ENCODE measurements around the gene ABHD11.

DNA sequence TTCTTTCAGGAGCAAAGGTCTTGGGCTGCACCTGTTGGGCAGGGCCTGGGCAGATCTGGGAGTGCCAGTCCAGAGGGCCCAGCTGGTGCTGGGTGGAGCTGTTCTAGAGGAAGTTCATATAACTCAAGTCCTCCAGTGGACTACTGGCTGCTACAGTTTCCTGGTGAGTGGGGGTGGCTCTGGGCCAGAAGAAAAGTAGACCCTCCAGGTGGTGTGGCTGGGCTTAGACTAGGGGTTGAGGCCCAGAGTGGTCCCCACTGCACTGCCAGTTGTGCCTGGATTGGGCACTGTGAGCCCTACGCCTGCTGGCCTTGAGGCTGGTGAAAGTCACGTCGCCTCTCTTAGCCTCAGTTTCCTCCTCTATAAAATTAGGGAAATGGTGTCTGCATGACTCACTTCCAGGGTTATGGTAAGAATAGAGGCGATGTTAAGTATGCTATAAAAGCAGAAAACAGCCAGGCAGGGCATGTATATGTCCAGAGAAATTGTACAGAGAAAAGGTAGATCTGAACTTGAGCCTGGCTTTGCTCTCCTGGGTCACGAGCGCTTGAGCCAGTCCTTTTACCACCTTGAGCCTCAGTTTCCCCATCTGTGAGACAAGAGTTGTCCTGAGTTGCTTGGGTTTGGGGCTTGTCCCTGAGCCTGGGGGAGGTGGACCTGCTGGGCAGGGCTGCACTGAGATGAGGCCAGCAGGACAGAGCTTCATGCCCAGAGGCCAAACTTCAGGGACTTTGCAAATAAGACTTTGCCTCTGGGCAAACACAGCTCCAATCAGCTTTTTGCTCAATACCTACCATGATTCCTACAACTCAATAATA, 35.3 kb upstream of the ABHD11 start:
- TF ChIP-seq CBX2 (IDR thresholded peaks at IDR 0.05; ENCODE audit: insufficient read depth, low read length, poor library complexity, severe bottlenecking) (no peak), ZNF146 (CRISPR knock-in tag; IDR thresholded peaks at IDR 0.05; ENCODE audit: unreplicated experiment) (no peak), POLR2A (conservative IDR thresholded peaks at IDR 0.05) (no peak), SETDB1 (IDR thresholded peaks at IDR 0.05; ENCODE audit: low read length) (no peak), TAF1 (IDR thresholded peaks at IDR 0.05; ENCODE audit: control insufficient read depth, extremely low read depth, insufficient read depth, low read length, severe bottlenecking) (no peak), JUN (IDR thresholded peaks at IDR 0.05; ENCODE audit: borderline replicate concordance, low read depth, low read length) (no peak), JUN (CRISPR knock-in tag; IDR thresholded peaks at IDR 0.05; ENCODE audit: borderline replicate concordance) (no peak), NFIC (IDR thresholded peaks at IDR 0.05) (no peak)

All from K562 (cell line).